HepG2 (cell line): ENCODE data around the gene RNF208. TPM values are rescaled to one million over a fixed set of nuclear protein-coding genes. Genes with fewer than 3 reads are reported as not detected.

Source experiments
- ARNT2 ChIP-seq: sonication (generic); formaldehyde crosslinking; IDR thresholded peaks from 2 replicates; pipeline ENCODE4 v1.8.0; 2022; ENCODE audit warnings: mild to moderate bottlenecking, low read depth, missing genetic modification reagents, moderate library complexity
- CAMTA2 ChIP-seq: sonication (generic); formaldehyde crosslinking; IDR thresholded peaks from 2 replicates; pipeline ENCODE4 v1.4.0; 2020; ENCODE audit warnings: mild to moderate bottlenecking, missing genetic modification reagents, borderline replicate concordance
- CEBPG ChIP-seq: IDR thresholded peaks from 2 replicates; pipeline ENCODE4 v1.6.1; 2016
- FLYWCH1 ChIP-seq: sonication (generic); formaldehyde crosslinking; IDR thresholded peaks from 2 replicates; pipeline ENCODE4 v1.8.1; 2023; ENCODE audit warnings: mild to moderate bottlenecking, missing genetic modification reagents
- KLF15 ChIP-seq: sonication (generic); formaldehyde crosslinking; IDR thresholded peaks from 2 replicates; pipeline ENCODE4 v1.8.1; 2023; ENCODE audit warnings: borderline replicate concordance, mild to moderate bottlenecking, inconsistent platforms, missing genetic modification reagents, mixed read lengths
- MXI1 ChIP-seq: IDR thresholded peaks from 3 replicates; pipeline ENCODE4 v1.6.1; 2012; ENCODE audit warnings: low read depth, low read length, inconsistent platforms, borderline replicate concordance
- NFATC3 ChIP-seq: sonication (generic); formaldehyde crosslinking; IDR thresholded peaks from 2 replicates; pipeline ENCODE4 v1.5.1; 2020; ENCODE audit warnings: mild to moderate bottlenecking, missing genetic modification reagents
- PHF20 ChIP-seq: sonication (generic); formaldehyde crosslinking; IDR thresholded peaks from 2 replicates; pipeline ENCODE4 v1.5.0; 2020; ENCODE audit warnings: mild to moderate bottlenecking, missing genetic modification reagents
- POLR2A ChIP-seq, 2 experiments: IDR thresholded peaks; 2 replicates each; pipeline ENCODE4 v1.6.1; 2011; ENCODE audit warnings: low read depth in 2 of 2, low read length in 2 of 2, mild to moderate bottlenecking in 1 of 2, moderate library complexity in 1 of 2; ENCODE audit not compliant: insufficient read depth in 1 of 2
- PPARG ChIP-seq: conservative IDR thresholded peaks from 2 replicates; pipeline ENCODE4 v1.6.1; 2016; ENCODE audit warnings: missing biosample characterization, missing genetic modification reagents
- RBFOX2 ChIP-seq: fragments of 200-400 bp; formaldehyde crosslinking; IDR thresholded peaks from 2 replicates; pipeline ENCODE4 v1.6.1; 2017; ENCODE audit warnings: low read depth, mild to moderate bottlenecking, low read length
- REPIN1 ChIP-seq: sonication (generic); formaldehyde crosslinking; IDR thresholded peaks from 2 replicates; pipeline ENCODE4 v1.8.0; 2022; ENCODE audit warnings: missing genetic modification reagents, low read depth, mild to moderate bottlenecking, borderline replicate concordance
- SCMH1 ChIP-seq: sonication (generic); formaldehyde crosslinking; IDR thresholded peaks from 2 replicates; pipeline ENCODE4 v1.9.0; 2021; ENCODE audit warnings: missing genetic modification reagents, mild to moderate bottlenecking, borderline replicate concordance
- SP140L ChIP-seq: sonication (generic); formaldehyde crosslinking; IDR thresholded peaks from 2 replicates; pipeline ENCODE4 v1.4.0; 2020; ENCODE audit warnings: missing genetic modification reagents, borderline replicate concordance
- ZNF224 ChIP-seq: sonication (generic); formaldehyde crosslinking; IDR thresholded peaks from 2 replicates; pipeline ENCODE4 v1.5.0; 2020; ENCODE audit warnings: mild to moderate bottlenecking, missing genetic modification reagents
- ZNF333 ChIP-seq: sonication (generic); formaldehyde crosslinking; IDR thresholded peaks from 2 replicates; pipeline ENCODE4 v1.4.0; 2020; ENCODE audit warnings: mild to moderate bottlenecking, missing genetic modification reagents, borderline replicate concordance
- ZNF501 ChIP-seq: sonication (generic); formaldehyde crosslinking; IDR thresholded peaks from 2 replicates; pipeline ENCODE4 v1.5.1; 2020; ENCODE audit warnings: mild to moderate bottlenecking, moderate library complexity, missing genetic modification reagents
- ZNF549 ChIP-seq: sonication (generic); formaldehyde crosslinking; IDR thresholded peaks from 2 replicates; pipeline ENCODE4 v1.5.0; 2020; ENCODE audit warnings: missing genetic modification reagents
- ZNF552 ChIP-seq: sonication (generic); formaldehyde crosslinking; IDR thresholded peaks from 2 replicates; pipeline ENCODE4 v1.9.0; 2022; ENCODE audit warnings: missing genetic modification reagents, mild to moderate bottlenecking, borderline replicate concordance
- ZNF619 ChIP-seq: sonication (generic); formaldehyde crosslinking; IDR thresholded peaks from 2 replicates; pipeline ENCODE4 v1.4.0; 2020; ENCODE audit warnings: mild to moderate bottlenecking, missing genetic modification reagents
- ZSCAN30 ChIP-seq: sonication (generic); formaldehyde crosslinking; IDR thresholded peaks from 2 replicates; pipeline ENCODE4 v1.5.0; 2020; ENCODE audit warnings: mild to moderate bottlenecking, missing genetic modification reagents
- polyA plus RNA-seq, 8 experiments: library from polyadenylated mRNA; depleted of rRNA in 3 of 8; stranded (reverse) in 7 of 8; unstranded in 1 of 8; fragments of >200 nt; fragmentation: Illumina TruSeq in 4 of 8; extraction: Trizol in 4 of 8; gene quantifications; 2 replicates each; pipeline versions ENCODE4 v1.2.1 to v1.2.3, GENCODE V29; 2011 to 2016; ENCODE audit warnings: low read depth in 4 of 8, missing spikeins in 1 of 8, mixed read lengths in 1 of 8; ENCODE audit not compliant: insufficient read depth in 1 of 8
- total RNA-seq, 5 experiments: library from RNA; depleted of rRNA; stranded (reverse); fragments of >200 nt; fragmentation: Illumina TruSeq; extraction: Trizol; gene quantifications; 2 replicates each; pipeline ENCODE4 v1.2.3, GENCODE V29; 2016; ENCODE audit warnings: low read depth in 1 of 5
- TF ChIP-seq, protein P1 (sequence below): sonication (generic); formaldehyde crosslinking; IDR thresholded peaks from 2 replicates; pipeline ENCODE4 v1.8.1; 2023; ENCODE audit warnings: missing genetic modification reagents, inconsistent platforms, borderline replicate concordance
- TF ChIP-seq, protein P2 (sequence below): sonication (generic); formaldehyde crosslinking; IDR thresholded peaks from 2 replicates; pipeline ENCODE4 v1.4.0; 2020; ENCODE audit warnings: missing genetic modification reagents
- TF ChIP-seq, protein P3 (sequence below): sonication (generic); formaldehyde crosslinking; IDR thresholded peaks from 2 replicates; pipeline ENCODE4 v1.4.0; 2020; ENCODE audit warnings: mild to moderate bottlenecking, missing genetic modification reagents
- TF ChIP-seq, protein P4 (sequence below): sonication (generic); formaldehyde crosslinking; IDR thresholded peaks from 2 replicates; pipeline ENCODE4 v1.8.0; 2022; ENCODE audit warnings: low read depth, missing genetic modification reagents
- TF ChIP-seq, protein P5 (sequence below): sonication (generic); formaldehyde crosslinking; IDR thresholded peaks from 2 replicates; pipeline ENCODE4 v1.4.0; 2020; ENCODE audit warnings: mild to moderate bottlenecking, missing genetic modification reagents

Gene RNF208
- total and polyA plus RNA-seq, 2 of the 13 experiments (the other 11 are each of a cell fraction or from before 2014, with no cell fraction given): 1.6 to 2.1 TPM

DNA sequence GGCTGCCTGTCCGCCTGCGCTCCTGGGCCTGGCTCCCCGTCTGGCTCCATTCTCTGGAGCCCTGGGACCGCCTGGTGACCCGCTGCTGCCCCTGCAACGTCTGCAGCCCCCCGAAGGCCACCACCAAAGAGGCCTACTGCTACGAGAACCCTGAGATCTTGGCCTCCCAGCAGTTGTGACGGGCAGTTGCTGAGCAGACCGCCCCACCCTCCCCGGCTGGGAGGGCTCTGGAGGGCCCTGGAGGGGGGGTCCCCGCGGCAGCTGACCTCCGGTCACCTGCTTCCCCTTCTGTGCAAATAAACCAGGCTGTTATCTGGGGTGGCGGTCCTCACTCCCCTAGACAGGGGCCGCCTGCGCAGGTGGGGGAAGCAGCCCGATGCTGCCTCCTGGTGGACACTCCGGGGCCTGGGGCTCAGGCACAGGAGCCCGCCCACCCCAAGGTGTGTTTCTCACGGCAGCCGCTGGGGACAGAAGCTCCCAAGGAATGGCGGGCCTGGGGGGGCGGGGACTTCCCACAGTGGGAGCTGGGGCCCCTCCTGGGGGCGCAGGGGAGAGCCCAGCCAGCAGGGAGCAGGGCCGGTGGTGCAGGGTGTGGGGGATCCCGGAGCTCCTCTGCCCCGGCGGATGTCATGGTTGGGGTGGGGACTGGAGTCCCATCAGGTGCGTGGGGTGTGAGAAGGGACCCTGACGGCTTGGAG lies 14.3 kb upstream of the RNF208 start (continued):
- no peak for TF ChIP-seq POLR2A (IDR thresholded peaks at IDR 0.05; ENCODE audit: insufficient read depth in 1 of 2, low read depth in 2 of 2, low read length in 2 of 2)
- 0 out of 2 replicates have a peak, but pooled peaks have one; percentile 31 for TF ChIP-seq SP140L (CRISPR knock-in tag)
- TF ChIP-seq, protein P1, sequence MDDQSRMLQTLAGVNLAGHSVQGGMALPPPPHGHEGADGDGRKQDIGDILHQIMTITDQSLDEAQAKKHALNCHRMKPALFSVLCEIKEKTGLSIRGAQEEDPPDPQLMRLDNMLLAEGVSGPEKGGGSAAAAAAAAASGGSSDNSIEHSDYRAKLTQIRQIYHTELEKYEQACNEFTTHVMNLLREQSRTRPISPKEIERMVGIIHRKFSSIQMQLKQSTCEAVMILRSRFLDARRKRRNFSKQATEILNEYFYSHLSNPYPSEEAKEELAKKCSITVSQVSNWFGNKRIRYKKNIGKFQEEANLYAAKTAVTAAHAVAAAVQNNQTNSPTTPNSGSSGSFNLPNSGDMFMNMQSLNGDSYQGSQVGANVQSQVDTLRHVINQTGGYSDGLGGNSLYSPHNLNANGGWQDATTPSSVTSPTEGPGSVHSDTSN (CRISPR knock-in tag): no peak
- peak; percentile 55; the same call in 1 of the 2 replicates for TF ChIP-seq ZNF552 (CRISPR knock-in tag)
- TF ChIP-seq REPIN1: no peak; the same call in none of the 2 replicates
- no peak for TF ChIP-seq ZNF549 (CRISPR knock-in tag)
- TF ChIP-seq ZNF224 (CRISPR knock-in tag): no peak; the same call in 1 of the 2 replicates
- TF ChIP-seq, protein P2, sequence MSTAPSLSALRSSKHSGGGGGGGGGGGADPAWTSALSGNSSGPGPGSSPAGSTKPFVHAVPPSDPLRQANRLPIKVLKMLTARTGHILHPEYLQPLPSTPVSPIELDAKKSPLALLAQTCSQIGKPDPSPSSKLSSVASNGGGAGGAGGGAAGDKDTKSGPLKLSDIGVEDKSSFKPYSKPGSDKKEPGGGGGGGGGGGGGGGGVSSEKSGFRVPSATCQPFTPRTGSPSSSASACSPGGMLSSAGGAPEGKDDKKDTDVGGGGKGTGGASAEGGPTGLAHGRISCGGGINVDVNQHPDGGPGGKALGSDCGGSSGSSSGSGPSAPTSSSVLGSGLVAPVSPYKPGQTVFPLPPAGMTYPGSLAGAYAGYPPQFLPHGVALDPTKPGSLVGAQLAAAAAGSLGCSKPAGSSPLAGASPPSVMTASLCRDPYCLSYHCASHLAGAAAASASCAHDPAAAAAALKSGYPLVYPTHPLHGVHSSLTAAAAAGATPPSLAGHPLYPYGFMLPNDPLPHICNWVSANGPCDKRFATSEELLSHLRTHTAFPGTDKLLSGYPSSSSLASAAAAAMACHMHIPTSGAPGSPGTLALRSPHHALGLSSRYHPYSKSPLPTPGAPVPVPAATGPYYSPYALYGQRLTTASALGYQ (CRISPR knock-in tag): peak; percentile 88; the same call in 1 of the 2 replicates
- TF ChIP-seq PHF20 (CRISPR knock-in tag): no peak; the same call in none of the 2 replicates
- no peak; the same call in 1 of the 2 replicates for TF ChIP-seq ZNF619 (CRISPR knock-in tag)
- TF ChIP-seq ZNF501 (CRISPR knock-in tag): peak; percentile 92
- TF ChIP-seq CAMTA2: no peak; the same call in 1 of the 2 replicates
- TF ChIP-seq NFATC3 (CRISPR knock-in tag): no peak
- TF ChIP-seq MXI1: peak; percentile 73; the same call in 1 of the 3 replicates
- TF ChIP-seq ZSCAN30 (CRISPR knock-in tag): no peak
- no peak; the same call in 1 of the 2 replicates for TF ChIP-seq KLF15 (CRISPR knock-in tag)
- TF ChIP-seq ZNF333 (CRISPR knock-in tag): no peak
- no peak for TF ChIP-seq FLYWCH1 (CRISPR knock-in tag)
- peak; percentile 48; the same call in 1 of the 2 replicates for TF ChIP-seq ARNT2
- peak; percentile 18; the same call in 1 of the 2 replicates for TF ChIP-seq CEBPG (CRISPR knock-in tag)
- TF ChIP-seq, protein P3, sequence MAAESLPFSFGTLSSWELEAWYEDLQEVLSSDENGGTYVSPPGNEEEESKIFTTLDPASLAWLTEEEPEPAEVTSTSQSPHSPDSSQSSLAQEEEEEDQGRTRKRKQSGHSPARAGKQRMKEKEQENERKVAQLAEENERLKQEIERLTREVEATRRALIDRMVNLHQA: no peak
- TF ChIP-seq SCMH1 (CRISPR knock-in tag): no peak
- peak; percentile 42 for TF ChIP-seq PPARG (CRISPR knock-in tag)
- TF ChIP-seq RBFOX2: peak; percentile 64; the same call in 1 of the 2 replicates
- TF ChIP-seq, protein P4, sequence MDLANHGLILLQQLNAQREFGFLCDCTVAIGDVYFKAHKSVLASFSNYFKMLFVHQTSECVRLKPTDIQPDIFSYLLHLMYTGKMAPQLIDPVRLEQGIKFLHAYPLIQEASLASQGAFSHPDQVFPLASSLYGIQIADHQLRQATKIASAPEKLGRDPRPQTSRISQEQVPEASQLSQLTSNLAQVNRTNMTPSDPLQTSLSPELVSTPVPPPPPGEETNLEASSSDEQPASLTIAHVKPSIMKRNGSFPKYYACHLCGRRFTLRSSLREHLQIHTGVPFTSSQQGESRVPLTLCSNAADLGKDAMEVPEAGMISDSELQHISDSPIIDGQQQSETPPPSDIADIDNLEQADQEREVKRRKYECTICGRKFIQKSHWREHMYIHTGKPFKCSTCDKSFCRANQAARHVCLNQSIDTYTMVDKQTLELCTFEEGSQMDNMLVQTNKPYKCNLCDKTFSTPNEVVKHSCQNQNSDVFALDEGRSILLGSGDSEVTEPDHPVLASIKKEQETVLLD (CRISPR knock-in tag): peak; percentile 61; the same call in 1 of the 2 replicates
- TF ChIP-seq, protein P5, sequence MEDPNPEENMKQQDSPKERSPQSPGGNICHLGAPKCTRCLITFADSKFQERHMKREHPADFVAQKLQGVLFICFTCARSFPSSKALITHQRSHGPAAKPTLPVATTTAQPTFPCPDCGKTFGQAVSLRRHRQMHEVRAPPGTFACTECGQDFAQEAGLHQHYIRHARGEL: no peak
